ENCODE measurements around the gene KLF16.

DNA sequence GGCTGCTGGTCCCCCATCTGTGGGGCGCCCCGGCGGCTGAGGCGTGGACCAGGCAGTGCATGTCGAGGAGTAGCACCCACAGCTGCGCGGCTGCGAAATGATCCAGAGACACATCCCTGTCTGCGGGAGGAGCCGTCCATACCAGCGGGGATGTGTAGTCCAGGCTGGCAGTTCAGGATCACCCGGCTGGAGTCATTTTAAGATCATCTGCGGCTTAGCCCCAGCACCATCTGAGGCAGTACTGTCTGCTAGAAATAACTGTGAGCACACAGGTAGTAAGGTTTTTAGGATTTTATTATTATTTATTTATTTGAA is 44.9 kb upstream of the KLF16 start:
- TF ChIP-seq, protein P1, sequence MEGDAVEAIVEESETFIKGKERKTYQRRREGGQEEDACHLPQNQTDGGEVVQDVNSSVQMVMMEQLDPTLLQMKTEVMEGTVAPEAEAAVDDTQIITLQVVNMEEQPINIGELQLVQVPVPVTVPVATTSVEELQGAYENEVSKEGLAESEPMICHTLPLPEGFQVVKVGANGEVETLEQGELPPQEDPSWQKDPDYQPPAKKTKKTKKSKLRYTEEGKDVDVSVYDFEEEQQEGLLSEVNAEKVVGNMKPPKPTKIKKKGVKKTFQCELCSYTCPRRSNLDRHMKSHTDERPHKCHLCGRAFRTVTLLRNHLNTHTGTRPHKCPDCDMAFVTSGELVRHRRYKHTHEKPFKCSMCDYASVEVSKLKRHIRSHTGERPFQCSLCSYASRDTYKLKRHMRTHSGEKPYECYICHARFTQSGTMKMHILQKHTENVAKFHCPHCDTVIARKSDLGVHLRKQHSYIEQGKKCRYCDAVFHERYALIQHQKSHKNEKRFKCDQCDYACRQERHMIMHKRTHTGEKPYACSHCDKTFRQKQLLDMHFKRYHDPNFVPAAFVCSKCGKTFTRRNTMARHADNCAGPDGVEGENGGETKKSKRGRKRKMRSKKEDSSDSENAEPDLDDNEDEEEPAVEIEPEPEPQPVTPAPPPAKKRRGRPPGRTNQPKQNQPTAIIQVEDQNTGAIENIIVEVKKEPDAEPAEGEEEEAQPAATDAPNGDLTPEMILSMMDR (IDR thresholded peaks at IDR 0.05; ENCODE audit: low read length): no peak
- no peak for TF ChIP-seq EZH2phosphoT487 (IDR thresholded peaks at IDR 0.05; ENCODE audit: low read length)

Data from MM.1S (cell line).